Astrocyte (in vitro differentiated cells and primary cell): ENCODE data around the gene TBL1XR1.

Experiments
- CTCF ChIP-seq: IDR thresholded peaks from 2 replicates; pipeline ENCODE4 v1.5.1; 2011; ENCODE audit warnings: low read depth, mild to moderate bottlenecking, inconsistent platforms, low read length, moderate library complexity; ENCODE audit not compliant: insufficient read depth
- EZH2 ChIP-seq: IDR thresholded peaks from 2 replicates; pipeline ENCODE4 v1.6.1; 2012; ENCODE audit warnings: mild to moderate bottlenecking, low read length, inconsistent platforms; ENCODE audit not compliant: insufficient read depth

- TF ChIP-seq CTCF (no peak), EZH2 (no peak)
Observed at GRCh38 chr3:177065285-177066033, 131.8 kb downstream of the TBL1XR1 start.
